CD4-positive, alpha-beta T cell (primary cell): ENCODE results near the gene SERPINE3. TPM values are rescaled to one million over a fixed set of nuclear protein-coding genes. Genes with fewer than 3 reads are reported as not detected.

ENCODE experiments used
- ATAC-seq: fragments of 200-7000 bp; cut with Tn5 transposase; one replicate; pipeline ENCODE4 v1.10.0; 2022; ENCODE audit warnings: mild to moderate bottlenecking; ENCODE audit not compliant: poor library complexity
- CTCF ChIA-PET: fragments of 350-600 bp; sonication (Branson Sonifier 250); formaldehyde crosslinking; loops from one replicate; lab custom pipeline; 2021; ENCODE audit warnings: antibody characterized with exemption, inconsistent platforms; lab: Charles Lee
- POLR2A ChIA-PET: fragments of 350-600 bp; sonication (Branson Sonifier 250); formaldehyde crosslinking; loops from one replicate; lab custom pipeline; 2021; ENCODE audit warnings: antibody characterized with exemption, inconsistent platforms; lab: Charles Lee
- DNase-seq, 14 experiments: peaks; one replicate each; pipeline ENCODE4 v3.0.0-alpha.2; 2013 to 2020; ENCODE audit warnings: mixed read lengths in 2 of 14
- H3K27ac ChIP-seq, 2 donors: one replicate each; pipeline versions ENCODE4 v1.5.1 to v1.7.0; 2013; ENCODE audit warnings: low read length in 2 of 2, low read depth in 1 of 2, mild to moderate bottlenecking in 1 of 2
- H3K27me3 ChIP-seq, 2 experiments: 1 replicate in 1 of 2; 2 replicates in 1 of 2; pipeline versions ENCODE4 v1.6.1 to v1.7.0; 2013; ENCODE audit warnings: low read length in 2 of 2, control low read depth in 1 of 2, mild to moderate bottlenecking in 1 of 2, moderate library complexity in 1 of 2; ENCODE audit not compliant: insufficient read depth in 2 of 2, control insufficient read depth in 1 of 2
- H3K36me3 ChIP-seq: one replicate; pipeline ENCODE4 v1.6.1; 2013; ENCODE audit warnings: low read length, control low read depth; ENCODE audit not compliant: insufficient read depth
- H3K4me1 ChIP-seq: one replicate; pipeline ENCODE4 v1.6.1; 2013; ENCODE audit warnings: low read length, control low read depth; ENCODE audit not compliant: insufficient read depth
- H3K4me3 ChIP-seq: one replicate; pipeline ENCODE4 v1.5.1; 2013; ENCODE audit warnings: mild to moderate bottlenecking, low read length, moderate library complexity
- H3K9me3 ChIP-seq, 2 experiments: 1 replicate in 1 of 2; 2 replicates in 1 of 2; pipeline versions ENCODE4 v1.6.1 to v1.7.0; 2013; ENCODE audit warnings: low read length in 2 of 2, mild to moderate bottlenecking in 2 of 2, control low read depth in 1 of 2, moderate library complexity in 1 of 2; ENCODE audit not compliant: control insufficient read depth in 1 of 2, insufficient read depth in 1 of 2
- H3K27ac Mint-ChIP-seq: one replicate; pipeline ENCODE4 v1.8.0; 2020; ENCODE audit warnings: mixed read lengths
- H3K27me3 Mint-ChIP-seq: one replicate; pipeline ENCODE4 v1.8.0; 2021; ENCODE audit warnings: mixed read lengths
- H3K36me3 Mint-ChIP-seq: one replicate; pipeline ENCODE4 v1.8.0; 2021; ENCODE audit warnings: low read depth, mixed read lengths
- H3K4me1 Mint-ChIP-seq: one replicate; pipeline ENCODE4 v1.8.0; 2021; ENCODE audit warnings: low read depth, mixed read lengths
- H3K4me3 Mint-ChIP-seq: one replicate; pipeline ENCODE4 v1.8.0; 2020; ENCODE audit warnings: mild to moderate bottlenecking, mixed read lengths
- H3K9me3 Mint-ChIP-seq: one replicate; pipeline ENCODE4 v1.8.0; 2020; ENCODE audit warnings: mixed read lengths
- CTCF ChIP-seq: fragments of 200-600 bp; IDR thresholded peaks from one replicate; pipeline ENCODE4 v1.8.0; 2022; ENCODE audit warnings: antibody characterized with exemption, mild to moderate bottlenecking
- intact Hi-C, 2 experiments: fragments of 100-400 bp; cut with DNase I in 1 of 2; cut with micrococcal nuclease in 1 of 2; formaldehyde crosslinking; loops; one replicate each; pipeline versions ENCODE4 v1.15.1 to v1.9.0; 2023 to 2025; cut with DNase I, micrococcal nuclease
- total RNA-seq, 174 experiments: library from RNA in 2 of 174; stranded (reverse) in 2 of 174; gene quantifications; one replicate each; pipeline ENCODE4 v1.2.3 and lab custom pipeline; 2021 to 2026

Gene SERPINE3
- total RNA-seq, 2 experiments from 2014 or later: not detected

- TF ChIP-seq CTCF: no peak
- ChIA-PET CTCF (no interaction called here), POLR2A (no interaction called here)
- Mint-ChIP-seq H3K27ac (peak overlapping the region; percentile 42), H3K4me1 (no peaks in the 10 kb centered on the region), H3K27me3 (no peaks in the 10 kb centered on the region), H3K4me3 (no peak overlapping the region), H3K9me3 (no peaks in the 10 kb centered on the region), H3K36me3 (peaks cover 53% of the 10 kb centered on the region)
- Histone ChIP-seq H3K27ac (no peak overlapping the region), H3K4me3 (no peak overlapping the region), H3K9me3 (no peaks in the 10 kb centered on the region), H3K4me1 (no peaks in the 10 kb centered on the region), H3K36me3 (peaks cover 52% of the 10 kb centered on the region), H3K27me3 (no peaks in the 10 kb centered on the region)
- ATAC-seq: no peak
- no peak for DNase-seq
- intact Hi-C loops: no loop called here
Observed at GRCh38 chr13:51364404-51365008, 25.0 kb downstream of the SERPINE3 start.

- no peak overlapping the region for H3K4me3 ChIP-seq
- Mint-ChIP-seq H3K27me3 (no peaks in the 10 kb centered on the region), H3K36me3 (peaks cover 21% of the 10 kb centered on the region), H3K4me1 (no peaks in the 10 kb centered on the region), H3K4me3 (no peak overlapping the region), H3K27ac (no peak overlapping the region), H3K9me3 (no peaks in the 10 kb centered on the region)
- H3K36me3 ChIP-seq: peaks cover 89% of the 10 kb centered on the region
- no peaks in the 10 kb centered on the region for H3K27me3 ChIP-seq
- H3K4me1 ChIP-seq: no peaks in the 10 kb centered on the region
- H3K27ac ChIP-seq: no peak overlapping the region
- intact Hi-C loops: no loop called here
- no peaks in the 10 kb centered on the region for H3K9me3 ChIP-seq
- no peak for DNase-seq
- no peak for ATAC-seq
- ChIA-PET CTCF (interaction anchor here (0.6 kb wide), 1 partner anchor 260 kb away, joined by 4 read pairs; no protein-coding TSS in a partner anchor), POLR2A (interaction anchor here (1.0 kb wide), 1 partner anchor 215 kb away, joined by 3 read pairs; no protein-coding TSS in a partner anchor)
- TF ChIP-seq CTCF: no peak
Observed at GRCh38 chr13:51370116-51370515, 30.6 kb downstream of the SERPINE3 start.

- H3K27ac ChIP-seq: no peak overlapping the region
- H3K36me3 Mint-ChIP-seq: peaks cover 14% of the 10 kb centered on the region
- no peak for ATAC-seq
- no peaks in the 10 kb centered on the region for H3K9me3 ChIP-seq
- intact Hi-C loops: no loop called here
- no peak for DNase-seq
- no peaks in the 10 kb centered on the region for H3K9me3 Mint-ChIP-seq
- ChIA-PET POLR2A (interaction anchor here (1.0 kb wide), 1 partner anchor 214 kb away, joined by 3 read pairs; no protein-coding TSS in a partner anchor), CTCF (no interaction called here)
- H3K27me3 ChIP-seq: no peaks in the 10 kb centered on the region
- no peaks in the 10 kb centered on the region for H3K27me3 Mint-ChIP-seq
- no peak overlapping the region for H3K27ac Mint-ChIP-seq
- H3K4me1 Mint-ChIP-seq: no peaks in the 10 kb centered on the region
- no peaks in the 10 kb centered on the region for H3K4me1 ChIP-seq
- H3K4me3 ChIP-seq: no peak overlapping the region
- no peak for TF ChIP-seq CTCF
- H3K36me3 ChIP-seq: peaks cover 89% of the 10 kb centered on the region
- no peak overlapping the region for H3K4me3 Mint-ChIP-seq
Observed at GRCh38 chr13:51370811-51371210, 31.3 kb downstream of the SERPINE3 start.
